HCT116 (cell line): ENCODE results near the gene CAPN2.

Experiments
- CEBPB ChIP-seq: IDR thresholded peaks from 2 replicates; pipeline ENCODE4 v1.6.1; 2012; ENCODE audit warnings: low read depth
- EZH2 ChIP-seq: fragments of 200-600 bp; sonication (generic); IDR thresholded peaks from 2 replicates; pipeline ENCODE4 v1.6.1; 2017; ENCODE audit warnings: antibody characterized with exemption, mixed run types
- FOSL1 ChIP-seq: IDR thresholded peaks from 2 replicates; pipeline ENCODE4 v1.6.1; 2012; ENCODE audit warnings: low read depth
- POLR2AphosphoS5 ChIP-seq: IDR thresholded peaks from 2 replicates; pipeline ENCODE4 v1.6.1; 2011; ENCODE audit warnings: mild to moderate bottlenecking, low read depth, low read length, moderate library complexity
- RAD21 ChIP-seq: IDR thresholded peaks from 2 replicates; pipeline ENCODE4 v1.6.1; 2012; ENCODE audit warnings: low read depth, mild to moderate bottlenecking
- SIN3A ChIP-seq: IDR thresholded peaks from 2 replicates; pipeline ENCODE4 v1.6.1; 2012; ENCODE audit warnings: low read depth
- SP1 ChIP-seq: IDR thresholded peaks from 2 replicates; pipeline ENCODE4 v1.6.1; 2012; ENCODE audit warnings: low read depth
- YY1 ChIP-seq: IDR thresholded peaks from 2 replicates; pipeline ENCODE4 v1.6.1; 2011; ENCODE audit warnings: low read length, low read depth, moderate library complexity, mild to moderate bottlenecking; ENCODE audit not compliant: insufficient replicate concordance; ENCODE audit errors: extremely low read depth
- ZFX ChIP-seq: fragments of 450-650 bp; IDR thresholded peaks from 2 replicates; pipeline ENCODE4 v1.6.1; 2017
- TF ChIP-seq, protein P1 (sequence below), 3 experiments: fragments of 200-600 bp in 1 of 3; sonication (generic) in 1 of 3; IDR thresholded peaks in 2 of 3; conservative IDR thresholded peaks in 1 of 3; 2 replicates each; pipeline ENCODE4 v1.5.1; 2012 to 2017; ENCODE audit warnings: low read depth in 2 of 3, low read length in 2 of 3, antibody characterized with exemption in 1 of 3, borderline replicate concordance in 1 of 3, control low read depth in 1 of 3, mild to moderate bottlenecking in 1 of 3, mixed read lengths in 1 of 3, mixed run types in 1 of 3, moderate library complexity in 1 of 3; ENCODE audit not compliant: insufficient read depth in 1 of 3
- TF ChIP-seq, protein P2 (sequence below): IDR thresholded peaks from 2 replicates; pipeline ENCODE4 v1.6.1; 2012

DNA sequence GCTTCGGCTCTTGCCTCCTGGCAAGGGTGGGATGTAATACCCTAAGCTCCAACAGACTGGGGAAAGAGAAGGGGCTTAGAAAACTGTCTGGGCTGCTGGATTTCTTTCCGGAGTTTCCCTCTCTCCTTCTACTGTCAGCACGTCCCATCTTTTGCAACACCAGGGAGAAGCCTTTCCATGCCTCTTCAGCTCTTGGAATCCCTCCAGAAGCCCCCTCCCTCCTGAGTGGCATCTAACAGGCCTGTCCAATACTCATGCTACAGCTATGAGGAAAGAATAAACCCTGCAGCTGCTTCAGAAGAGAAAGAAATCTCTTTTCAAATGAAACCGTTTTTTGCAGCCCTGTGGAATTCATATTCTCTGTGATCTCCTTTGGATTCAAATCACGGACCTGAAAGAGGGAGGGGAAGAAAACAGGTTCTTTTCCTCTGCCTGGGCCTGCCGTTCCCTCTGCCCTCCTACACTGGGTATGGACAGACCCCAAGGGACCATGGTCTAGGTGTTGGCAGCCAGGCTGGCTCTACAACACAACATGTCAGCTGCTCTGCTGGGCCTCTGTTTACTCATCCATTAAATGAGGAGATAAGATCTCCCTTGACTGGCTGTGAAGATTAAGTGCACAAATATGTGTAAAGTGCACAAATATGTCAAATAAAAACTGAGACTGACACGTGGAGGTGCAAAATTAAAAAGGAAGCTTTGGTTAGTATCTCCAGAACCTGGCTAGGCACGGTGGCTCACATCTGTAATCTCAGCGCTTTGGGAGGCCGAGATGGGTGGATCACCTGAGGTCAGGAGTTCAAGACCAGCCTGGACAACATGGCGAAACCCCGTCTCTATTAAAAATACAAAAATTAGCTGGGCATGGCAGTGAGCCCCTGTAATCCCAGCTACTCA is 6.0 kb upstream of the CAPN2 start:
- TF ChIP-seq RAD21: no peak
- TF ChIP-seq, protein P1, sequence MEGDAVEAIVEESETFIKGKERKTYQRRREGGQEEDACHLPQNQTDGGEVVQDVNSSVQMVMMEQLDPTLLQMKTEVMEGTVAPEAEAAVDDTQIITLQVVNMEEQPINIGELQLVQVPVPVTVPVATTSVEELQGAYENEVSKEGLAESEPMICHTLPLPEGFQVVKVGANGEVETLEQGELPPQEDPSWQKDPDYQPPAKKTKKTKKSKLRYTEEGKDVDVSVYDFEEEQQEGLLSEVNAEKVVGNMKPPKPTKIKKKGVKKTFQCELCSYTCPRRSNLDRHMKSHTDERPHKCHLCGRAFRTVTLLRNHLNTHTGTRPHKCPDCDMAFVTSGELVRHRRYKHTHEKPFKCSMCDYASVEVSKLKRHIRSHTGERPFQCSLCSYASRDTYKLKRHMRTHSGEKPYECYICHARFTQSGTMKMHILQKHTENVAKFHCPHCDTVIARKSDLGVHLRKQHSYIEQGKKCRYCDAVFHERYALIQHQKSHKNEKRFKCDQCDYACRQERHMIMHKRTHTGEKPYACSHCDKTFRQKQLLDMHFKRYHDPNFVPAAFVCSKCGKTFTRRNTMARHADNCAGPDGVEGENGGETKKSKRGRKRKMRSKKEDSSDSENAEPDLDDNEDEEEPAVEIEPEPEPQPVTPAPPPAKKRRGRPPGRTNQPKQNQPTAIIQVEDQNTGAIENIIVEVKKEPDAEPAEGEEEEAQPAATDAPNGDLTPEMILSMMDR (IDR thresholded peaks at IDR 0.05 in 2 of 3, conservative IDR thresholded peaks at IDR 0.05 in 1 of 3; ENCODE audit: borderline replicate concordance in 1 of 3, insufficient read depth in 1 of 3, low read depth in 2 of 3, low read length in 2 of 3): no peak
- no peak for TF ChIP-seq EZH2
- no peak for TF ChIP-seq SIN3A
- TF ChIP-seq YY1: no peak
- no peak for TF ChIP-seq FOSL1
- no peak for TF ChIP-seq CEBPB
- no peak for TF ChIP-seq SP1
- no peak for TF ChIP-seq ZFX
- no peak for TF ChIP-seq POLR2AphosphoS5
- TF ChIP-seq, protein P2, sequence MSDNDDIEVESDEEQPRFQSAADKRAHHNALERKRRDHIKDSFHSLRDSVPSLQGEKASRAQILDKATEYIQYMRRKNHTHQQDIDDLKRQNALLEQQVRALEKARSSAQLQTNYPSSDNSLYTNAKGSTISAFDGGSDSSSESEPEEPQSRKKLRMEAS: no peak
